Femur (tissue), 1 donor: Measurements from ENCODE around the gene PHF21A.
"Not testable (repeated sequence)": the region's sequence is repeated elsewhere in the genome, so short reads cannot be mapped to it uniquely, and the experiment has no call there.

Experiments
- DNase-seq: peaks from one replicate; pipeline ENCODE4 v3.0.0-alpha.2; 2017

PHF21A gene

DNA sequence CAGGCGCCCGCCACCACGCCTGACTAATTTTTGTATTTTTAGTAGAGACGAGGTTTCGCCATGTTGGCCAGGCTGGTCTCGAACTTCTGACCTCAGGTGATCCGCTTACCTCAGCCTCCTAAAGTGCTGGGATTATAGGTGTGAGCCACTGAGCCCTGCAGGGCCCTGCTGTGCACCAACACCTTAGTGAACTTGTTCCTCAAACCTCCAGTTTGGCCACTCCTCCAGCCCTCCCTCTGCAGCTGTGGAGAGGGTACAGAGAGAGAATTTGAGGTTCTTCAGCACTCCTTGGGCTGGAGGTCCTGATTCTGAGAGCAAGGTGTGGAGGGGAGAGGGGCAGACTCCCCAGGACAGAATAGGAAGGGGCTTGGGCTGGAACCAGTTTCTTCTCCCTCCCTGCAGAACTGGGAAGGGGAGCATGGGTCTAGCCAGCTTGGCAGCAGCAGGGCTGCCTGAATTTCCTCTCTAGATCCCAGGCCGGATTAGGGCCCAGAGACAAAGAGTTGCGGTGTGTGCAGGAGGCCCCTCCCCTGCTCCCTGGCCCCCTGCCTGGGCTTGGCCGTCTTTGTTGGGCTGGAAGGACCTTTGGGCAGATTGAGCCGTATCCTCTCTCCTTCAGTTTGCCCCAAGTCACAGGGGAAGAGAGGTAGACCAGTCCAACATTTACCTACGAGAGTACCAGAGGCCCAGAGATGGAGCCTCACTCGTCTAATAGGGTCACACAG lies 201.3 kb downstream of the PHF21A start:
- DNase-seq: peak; percentile 39

DNA sequence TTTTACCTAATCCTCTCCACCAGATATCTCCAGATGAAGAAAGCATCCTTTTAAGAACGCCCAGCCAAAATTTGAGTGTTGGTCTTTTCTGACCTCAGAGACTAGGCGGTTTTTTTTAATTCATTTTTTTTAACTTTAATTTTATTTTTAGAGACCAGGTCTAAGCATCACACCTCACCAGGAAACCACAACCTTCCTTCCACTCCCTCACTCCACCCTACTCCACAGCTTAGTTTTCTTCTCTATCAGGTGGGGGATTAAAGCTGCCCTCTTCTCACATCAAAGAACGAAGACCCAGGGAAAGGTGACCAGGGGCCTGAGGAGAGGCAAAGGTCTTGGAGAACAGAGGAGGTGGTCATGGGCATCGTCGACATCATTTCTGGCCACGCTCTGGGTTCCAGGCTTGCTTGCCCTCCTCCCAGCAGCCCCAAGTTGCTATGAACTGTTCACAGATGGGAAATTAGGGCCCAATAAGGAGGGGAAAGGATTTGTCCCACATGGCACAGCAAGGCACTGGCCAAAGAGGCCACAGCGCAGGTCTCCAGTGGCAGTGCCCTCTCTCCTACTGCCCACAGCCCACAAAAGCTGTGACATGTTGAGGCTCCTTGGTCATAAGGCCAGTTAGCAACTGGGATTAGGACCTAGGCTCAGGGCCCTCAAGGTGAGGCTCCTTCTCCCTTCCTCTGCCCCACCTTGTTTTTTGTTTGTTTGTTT lies 202.1 kb downstream of the PHF21A start:
- DNase-seq: peak; percentile 30

GRCh38 chr11:45918331-45918941 lies 202.8 kb downstream of the PHF21A start:
- DNase-seq: peak; percentile 83

GRCh38 chr11:45917623-45918330 lies 203.5 kb downstream of the PHF21A start, which contains the start of gene PEX16:
PEX16 (minus strand) TSS chr11:45917877; CDS start chr11:45917811, 66 bp downstream.
- peak; percentile 99 for DNase-seq

GRCh38 chr11:45917286-45917622 lies 204.0 kb downstream of the PHF21A start:
- DNase-seq: no peak

- no peak for DNase-seq
Measured at GRCh38 chr11:45915446-45915845, 205.8 kb downstream of the PHF21A start.

GRCh38 chr11:45913942-45914635 lies 207.2 kb downstream of the PHF21A start:
- DNase-seq: no peak

GRCh38 chr11:45913514-45913913 lies 207.7 kb downstream of the PHF21A start:
- no peak for DNase-seq

DNA sequence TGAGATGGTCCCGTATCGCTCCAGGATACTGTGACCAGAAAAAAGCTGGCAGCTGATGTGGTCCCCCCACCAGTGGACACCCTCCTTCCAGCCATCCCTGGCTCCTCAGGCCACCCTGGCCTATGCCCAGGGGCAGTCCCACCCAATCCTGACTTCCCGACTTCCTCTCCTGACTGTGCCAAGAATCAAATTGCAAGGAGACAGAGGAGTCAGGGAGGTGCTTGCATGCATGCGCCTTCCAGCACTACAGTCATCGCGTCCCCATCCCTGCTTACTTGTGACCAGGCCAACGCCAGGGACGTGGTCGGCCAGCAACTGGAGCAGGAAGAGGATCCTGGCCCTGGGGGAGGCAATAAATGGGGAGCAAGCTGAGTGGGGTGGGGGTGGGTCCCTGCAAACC lies 210.6 kb downstream of the PHF21A start:
- no peak for DNase-seq

DNA sequence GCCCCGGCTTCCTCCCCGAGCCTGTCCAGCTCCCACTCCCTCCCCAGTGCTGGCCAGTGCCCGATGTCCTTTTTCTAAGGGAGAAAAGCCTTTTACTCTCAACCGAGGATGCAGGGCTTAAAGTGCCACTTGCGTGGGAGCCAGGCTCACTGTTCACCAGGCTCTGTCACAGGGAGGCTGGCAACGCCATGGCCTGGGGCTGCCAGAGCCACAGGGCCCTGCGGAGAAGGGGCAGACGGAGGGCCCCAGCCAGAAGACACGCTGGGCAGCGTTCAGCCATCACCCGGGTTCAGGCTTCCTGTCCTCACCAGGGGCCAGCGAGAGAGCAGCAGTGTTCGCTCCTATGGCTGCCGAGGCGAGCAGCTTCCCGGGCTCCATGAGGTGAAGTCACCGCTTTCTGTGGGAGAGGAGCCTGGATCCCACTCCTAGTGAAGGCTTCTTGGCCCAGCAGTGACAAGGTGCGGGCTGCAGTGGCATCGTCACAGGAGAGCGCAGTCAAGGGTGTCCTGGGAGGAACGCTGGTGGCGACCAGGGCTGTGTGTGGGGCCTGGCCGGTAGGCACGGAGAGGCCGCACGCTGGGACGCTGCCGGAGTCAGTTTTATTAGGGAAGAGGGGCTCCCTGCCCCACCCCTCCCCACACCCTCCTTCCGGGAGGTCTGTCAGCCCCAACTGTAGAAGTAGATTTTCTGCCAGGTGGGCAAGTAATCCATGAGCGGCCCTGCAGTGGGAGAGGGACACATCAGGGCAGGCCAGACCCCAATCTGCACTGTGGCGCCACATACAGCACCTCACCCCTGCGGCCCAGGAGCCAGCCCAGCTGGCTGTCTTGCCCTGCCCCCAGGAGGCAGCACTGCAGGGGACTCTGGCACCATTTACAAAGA lies 211.4 kb downstream of the PHF21A start:
- DNase-seq: no peak

- DNase-seq: peak; percentile 63
Measured at GRCh38 chr11:45907911-45908370, 213.3 kb downstream of the PHF21A start.

DNA sequence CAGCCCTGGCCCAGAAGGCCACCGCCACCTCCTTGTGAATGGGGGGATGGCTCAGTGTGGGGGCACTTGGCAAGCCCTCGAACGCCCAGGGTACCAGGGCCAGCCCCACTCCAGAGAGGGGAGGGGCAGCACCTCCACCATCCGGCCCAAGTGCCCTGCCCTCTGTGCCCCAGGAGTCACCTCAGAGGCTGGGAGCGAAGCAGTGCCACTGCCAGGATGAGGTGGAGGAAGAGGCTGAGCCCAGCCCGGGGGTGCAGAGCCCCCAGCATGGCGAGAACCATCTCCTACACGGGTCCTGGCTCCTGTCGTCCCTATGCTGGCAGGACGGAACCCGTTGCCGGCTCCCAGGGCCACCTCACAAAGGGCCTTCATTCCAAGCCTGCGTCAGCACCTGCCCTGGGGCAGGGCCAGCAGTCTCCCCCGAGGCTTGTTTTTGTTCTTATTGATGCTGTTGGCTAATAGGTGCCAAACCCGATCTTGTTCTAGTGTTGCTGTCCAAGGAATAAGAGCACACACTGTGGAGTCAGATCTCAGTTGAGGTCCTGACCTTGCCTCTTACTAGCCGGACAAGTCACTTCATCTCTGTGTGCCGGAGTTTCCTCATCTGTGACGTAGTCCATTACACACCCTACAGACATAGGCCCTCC lies 214.2 kb downstream of the PHF21A start, which contains the start of gene FREY1:
TSS of gene FREY1 (minus strand) at position 307 of the 647 bp plus-strand sequence. CDS start at position 281, 26 bp downstream.
- DNase-seq: no peak

GRCh38 chr11:45906096-45906682 lies 215.1 kb downstream of the PHF21A start:
- DNase-seq: no peak

DNA sequence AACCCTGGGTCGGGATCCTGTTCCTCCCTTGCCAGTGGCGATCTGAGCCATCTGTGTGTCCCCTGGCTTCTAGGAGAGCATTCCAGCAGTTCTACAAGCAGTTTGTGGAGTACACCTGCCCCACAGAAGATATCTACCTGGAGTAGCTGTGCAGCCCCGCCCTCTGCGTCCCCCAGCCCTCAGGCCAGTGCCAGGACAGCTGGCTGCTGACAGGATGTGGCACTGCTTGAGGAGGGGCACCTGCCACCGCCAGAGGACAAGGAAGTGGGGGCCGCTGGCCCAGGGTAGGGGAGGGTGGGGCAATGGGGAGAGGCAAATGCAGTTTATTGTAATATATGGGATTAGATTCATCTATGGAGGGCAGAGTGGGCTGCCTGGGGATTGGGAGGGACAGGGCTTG lies 215.7 kb downstream of the PHF21A start:
- not testable (repeated sequence) for DNase-seq

DNA sequence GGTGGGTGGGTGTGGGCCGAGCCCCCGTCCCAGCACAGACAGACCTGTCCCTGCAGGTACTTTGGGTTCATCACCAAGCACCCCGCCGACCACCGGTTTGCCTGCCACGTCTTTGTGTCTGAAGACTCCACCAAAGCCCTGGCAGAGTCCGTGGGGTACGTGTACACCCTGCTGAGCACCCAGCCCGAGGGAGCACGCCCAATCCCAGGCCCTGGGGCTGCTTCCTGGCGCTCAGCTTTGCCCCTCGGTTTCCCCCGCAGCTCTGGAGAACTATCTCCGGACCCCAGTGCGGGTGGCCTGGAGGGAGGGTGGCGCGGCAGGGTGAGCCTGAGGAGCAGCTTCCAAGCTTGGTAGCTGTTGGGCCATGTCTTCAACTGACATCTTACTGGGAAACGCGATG lies 216.2 kb downstream of the PHF21A start:
- DNase-seq: no peak

GRCh38 chr11:45904309-45904915 lies 216.8 kb downstream of the PHF21A start:
- no peak for DNase-seq

- DNase-seq: no peak
Measured at GRCh38 chr11:45902452-45903380, 218.5 kb downstream of the PHF21A start.

- no peak for DNase-seq
Measured at GRCh38 chr11:45901626-45902025, 219.6 kb downstream of the PHF21A start.
